ENCODE results near the gene COL16A1.

The COL16A1 gene

GRCh38 chr1:31640179-31640578, 63.6 kb downstream of the COL16A1 start:
- TF ChIP-seq CTCF (IDR thresholded peaks at IDR 0.05) = no peak
- Mint-ChIP-seq H3K36me3 (ENCODE audit: low read depth) (no peaks in the 10 kb centered on the region), H3K9me3 (no peaks in the 10 kb centered on the region), H3K27me3 (ENCODE audit: low read depth, poor library complexity) (no peaks in the 10 kb centered on the region), H3K4me3 (no peak overlapping the region), H3K4me1 (peaks cover 24% of the 10 kb centered on the region), H3K27ac (no peak overlapping the region)
- DNase-seq = no peak

GRCh38 chr1:31639543-31639942, 64.3 kb downstream of the COL16A1 start:
- no peak for DNase-seq
- Mint-ChIP-seq H3K4me3 (no peak overlapping the region), H3K27me3 (ENCODE audit: low read depth, poor library complexity) (no peaks in the 10 kb centered on the region), H3K27ac (no peak overlapping the region), H3K36me3 (ENCODE audit: low read depth) (no peaks in the 10 kb centered on the region), H3K4me1 (peaks cover 19% of the 10 kb centered on the region), H3K9me3 (no peaks in the 10 kb centered on the region)
- no peak for TF ChIP-seq CTCF (IDR thresholded peaks at IDR 0.05)

- Mint-ChIP-seq H3K27ac (no peak overlapping the region), H3K4me3 (no peak overlapping the region), H3K9me3 (no peaks in the 10 kb centered on the region), H3K4me1 (peaks cover 9% of the 10 kb centered on the region), H3K36me3 (ENCODE audit: low read depth) (no peaks in the 10 kb centered on the region), H3K27me3 (ENCODE audit: low read depth, poor library complexity) (no peaks in the 10 kb centered on the region)
- no peak for TF ChIP-seq CTCF (IDR thresholded peaks at IDR 0.05)
- DNase-seq = no peak
Measured at GRCh38 chr1:31637915-31638673, 65.7 kb downstream of the COL16A1 start.

- peak; percentile 34 for DNase-seq
- H3K27me3 Mint-ChIP-seq (ENCODE audit: low read depth, poor library complexity) = no peaks in the 10 kb centered on the region
- TF ChIP-seq CTCF (IDR thresholded peaks at IDR 0.05) = peak; percentile 23
- no peak overlapping the region for H3K4me3 Mint-ChIP-seq
- H3K9me3 Mint-ChIP-seq = no peaks in the 10 kb centered on the region
- peaks cover 15% of the 10 kb centered on the region for H3K36me3 Mint-ChIP-seq (ENCODE audit: low read depth)
- peaks cover 11% of the 10 kb centered on the region for H3K4me1 Mint-ChIP-seq
- H3K27ac Mint-ChIP-seq = no peak overlapping the region
Measured at GRCh38 chr1:31633117-31633516, 70.7 kb downstream of the COL16A1 start.

GRCh38 chr1:31632649-31633048, 71.2 kb downstream of the COL16A1 start:
- Mint-ChIP-seq H3K9me3 (no peaks in the 10 kb centered on the region), H3K4me3 (no peak overlapping the region), H3K4me1 (peaks cover 15% of the 10 kb centered on the region), H3K27ac (no peak overlapping the region), H3K36me3 (ENCODE audit: low read depth) (peaks cover 15% of the 10 kb centered on the region), H3K27me3 (ENCODE audit: low read depth, poor library complexity) (no peaks in the 10 kb centered on the region)
- DNase-seq = no peak
- TF ChIP-seq CTCF (IDR thresholded peaks at IDR 0.05) = no peak

GRCh38 chr1:31628931-31629556, 74.8 kb downstream of the COL16A1 start:
- no peak overlapping the region for H3K4me3 Mint-ChIP-seq

More at GRCh38 chr1:31628931-31629556, 74.8 kb downstream of the COL16A1 start:
- Mint-ChIP-seq H3K4me1 (peaks cover 25% of the 10 kb centered on the region), H3K9me3 (no peaks in the 10 kb centered on the region), H3K36me3 (ENCODE audit: low read depth) (peaks cover 15% of the 10 kb centered on the region), H3K27ac (peak overlapping the region; percentile 8), H3K27me3 (ENCODE audit: low read depth, poor library complexity) (no peaks in the 10 kb centered on the region)
- TF ChIP-seq CTCF (IDR thresholded peaks at IDR 0.05) = no peak
- no peak for DNase-seq
